DOHH2 (cell line): ENCODE data around the gene BTBD3.

Source experiments
- H3F3A ChIP-seq: fragments of 200-600 bp; sonication (generic), shearing (Covaris generic); 2 replicates; pipeline ENCODE4 v1.6.0; 2016; ENCODE audit warnings: antibody characterized with exemption, mild to moderate bottlenecking; ENCODE audit not compliant: control insufficient read depth, insufficient read depth
- H3K27ac ChIP-seq: fragments of 200-600 bp; sonication (generic); 2 replicates; pipeline ENCODE4 v1.5.1; 2014; ENCODE audit warnings: low read depth, mild to moderate bottlenecking, low read length, moderate library complexity
- H3K27me3 ChIP-seq: fragments of 200-600 bp; sonication (generic); 2 replicates; pipeline ENCODE4 v1.6.1; 2014; ENCODE audit warnings: mild to moderate bottlenecking, low read length, mixed read lengths; ENCODE audit not compliant: control insufficient read depth
- H3K36me3 ChIP-seq: fragments of 200-600 bp; sonication (generic); 2 replicates; pipeline ENCODE4 v1.6.1; 2014; ENCODE audit warnings: mild to moderate bottlenecking, low read length, moderate library complexity, mixed read lengths; ENCODE audit not compliant: control insufficient read depth
- H3K4me1 ChIP-seq: fragments of 200-600 bp; sonication (generic); 2 replicates; pipeline ENCODE4 v1.6.1; 2014; ENCODE audit warnings: mild to moderate bottlenecking, low read length, mixed read lengths; ENCODE audit not compliant: control insufficient read depth
- H3K4me2 ChIP-seq: fragments of 200-600 bp; sonication (generic); 2 replicates; pipeline ENCODE4 v1.6.0; 2014; ENCODE audit warnings: mild to moderate bottlenecking, low read length, moderate library complexity
- H3K4me3 ChIP-seq: fragments of 200-600 bp; sonication (generic); 2 replicates; pipeline ENCODE4 v1.5.1; 2014; ENCODE audit warnings: mild to moderate bottlenecking, low read length, mixed read lengths
- H3K79me2 ChIP-seq: fragments of 200-600 bp; sonication (generic); 2 replicates; pipeline ENCODE4 v1.6.1; 2014; ENCODE audit warnings: mild to moderate bottlenecking, low read length, mixed read lengths; ENCODE audit not compliant: control insufficient read depth
- H3K9me2 ChIP-seq: fragments of 200-600 bp; sonication (generic); replicated peaks from 2 replicates; pipeline ENCODE4 v1.6.1; 2014; ENCODE audit warnings: mild to moderate bottlenecking, low read length, mixed read lengths; ENCODE audit not compliant: control insufficient read depth
- H3K9me3 ChIP-seq: fragments of 200-600 bp; sonication (generic); 2 replicates; pipeline ENCODE4 v1.6.1; 2014; ENCODE audit warnings: antibody characterized with exemption, low read length, mixed read lengths; ENCODE audit not compliant: control insufficient read depth, insufficient read depth
- H4K20me1 ChIP-seq: fragments of 200-600 bp; sonication (generic); 2 replicates; pipeline ENCODE4 v1.6.0; 2014; ENCODE audit warnings: low read depth, mild to moderate bottlenecking, antibody characterized with exemption, low read length, moderate library complexity; ENCODE audit not compliant: control insufficient read depth, insufficient read depth
- EZH2phosphoT487 ChIP-seq: fragments of 200-600 bp; sonication (generic); IDR thresholded peaks from 2 replicates; pipeline ENCODE4 v1.6.1; 2017; ENCODE audit warnings: borderline replicate concordance, mild to moderate bottlenecking, antibody characterized with exemption, low read length, moderate library complexity, mixed read lengths
- TF ChIP-seq, protein P1 (sequence below): fragments of 200-600 bp; sonication (generic); IDR thresholded peaks from one replicate; pipeline ENCODE4 v1.5.1; 2014; ENCODE audit warnings: antibody characterized with exemption, mild to moderate bottlenecking, low read depth, low read length; ENCODE audit not compliant: poor library complexity, severe bottlenecking

The BTBD3 gene

DNA sequence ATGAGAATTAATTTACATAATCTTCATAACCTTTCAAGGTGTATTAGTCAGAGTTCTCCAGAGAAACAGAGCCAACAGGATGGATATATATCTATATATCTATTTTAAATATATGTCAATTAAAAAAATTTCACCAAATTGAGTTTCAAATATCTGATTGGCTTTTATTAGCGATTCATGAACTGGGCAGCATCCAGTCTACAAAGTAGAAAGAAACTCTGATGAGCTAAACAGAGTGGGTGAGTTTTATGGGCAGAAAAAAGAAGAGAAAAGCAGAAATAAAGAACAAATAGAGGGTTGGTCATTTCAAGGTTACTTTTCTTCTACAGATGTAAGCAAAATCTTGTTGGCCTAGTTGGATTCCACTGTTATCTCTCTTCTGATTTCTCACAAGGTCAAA, 29.0 kb upstream of the BTBD3 start:
- no peaks in the 10 kb centered on the region for H3K9me2 ChIP-seq
- H3K36me3 ChIP-seq = no peaks in the 10 kb centered on the region
- no peaks in the 10 kb centered on the region for H3K27me3 ChIP-seq
- no peaks in the 10 kb centered on the region for H3F3A ChIP-seq
- no peak for TF ChIP-seq EZH2phosphoT487
- TF ChIP-seq, protein P1, sequence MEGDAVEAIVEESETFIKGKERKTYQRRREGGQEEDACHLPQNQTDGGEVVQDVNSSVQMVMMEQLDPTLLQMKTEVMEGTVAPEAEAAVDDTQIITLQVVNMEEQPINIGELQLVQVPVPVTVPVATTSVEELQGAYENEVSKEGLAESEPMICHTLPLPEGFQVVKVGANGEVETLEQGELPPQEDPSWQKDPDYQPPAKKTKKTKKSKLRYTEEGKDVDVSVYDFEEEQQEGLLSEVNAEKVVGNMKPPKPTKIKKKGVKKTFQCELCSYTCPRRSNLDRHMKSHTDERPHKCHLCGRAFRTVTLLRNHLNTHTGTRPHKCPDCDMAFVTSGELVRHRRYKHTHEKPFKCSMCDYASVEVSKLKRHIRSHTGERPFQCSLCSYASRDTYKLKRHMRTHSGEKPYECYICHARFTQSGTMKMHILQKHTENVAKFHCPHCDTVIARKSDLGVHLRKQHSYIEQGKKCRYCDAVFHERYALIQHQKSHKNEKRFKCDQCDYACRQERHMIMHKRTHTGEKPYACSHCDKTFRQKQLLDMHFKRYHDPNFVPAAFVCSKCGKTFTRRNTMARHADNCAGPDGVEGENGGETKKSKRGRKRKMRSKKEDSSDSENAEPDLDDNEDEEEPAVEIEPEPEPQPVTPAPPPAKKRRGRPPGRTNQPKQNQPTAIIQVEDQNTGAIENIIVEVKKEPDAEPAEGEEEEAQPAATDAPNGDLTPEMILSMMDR = no peak
- no peak overlapping the region for H3K4me2 ChIP-seq
- H4K20me1 ChIP-seq = no peaks in the 10 kb centered on the region
- 0 out of 2 replicates have a peak, but pooled peaks cover 2% of the 10 kb centered on the region for H3K9me3 ChIP-seq
- H3K4me1 ChIP-seq = no peaks in the 10 kb centered on the region
- no peak overlapping the region for H3K4me3 ChIP-seq
- no peaks in the 10 kb centered on the region for H3K79me2 ChIP-seq
- H3K27ac ChIP-seq = no peak overlapping the region

DNA sequence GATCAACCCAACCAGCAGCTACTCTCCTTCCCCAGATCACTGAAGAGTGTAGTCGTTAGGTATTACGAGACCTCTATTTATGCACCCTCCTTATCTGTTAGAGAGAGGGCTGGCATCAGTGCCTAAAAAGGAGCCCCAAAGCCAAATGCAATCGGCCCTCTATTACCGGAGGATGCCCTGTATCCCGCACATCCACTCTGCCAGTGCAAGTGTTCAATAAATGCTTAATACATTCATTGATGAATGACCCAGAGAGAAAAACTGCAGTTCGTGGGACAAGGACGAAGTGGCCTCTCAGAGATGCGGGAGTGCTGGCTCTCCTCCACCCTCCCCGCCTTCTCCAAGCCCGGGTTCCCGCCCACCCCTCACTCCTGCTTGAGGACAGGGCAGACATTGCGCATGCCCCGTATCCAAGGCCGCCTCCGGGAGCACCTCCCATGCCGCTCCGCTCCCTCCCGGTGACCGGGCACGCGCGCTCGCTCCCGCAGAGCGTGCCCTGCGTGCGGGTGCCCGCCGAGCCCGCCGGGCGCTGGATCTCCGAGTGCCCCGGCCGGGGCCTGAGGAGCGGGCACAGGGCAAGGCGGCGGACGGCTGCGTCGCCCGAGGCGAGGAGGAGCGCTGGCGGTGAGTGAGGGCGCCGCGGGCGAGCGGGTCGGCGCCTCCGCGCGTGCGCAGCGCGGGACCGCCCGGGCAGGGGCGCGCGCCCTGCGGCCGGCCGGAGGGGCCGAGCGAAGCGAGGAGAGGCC, 27.2 kb upstream of the BTBD3 start:
- Histone ChIP-seq H3K36me3 (no peaks in the 10 kb centered on the region), H3K27me3 (no peaks in the 10 kb centered on the region), H3K79me2 (no peaks in the 10 kb centered on the region), H3K4me3 (no peak overlapping the region), H3K9me3 (0 out of 2 replicates have a peak, but pooled peaks cover 2% of the 10 kb centered on the region), H3K9me2 (no peaks in the 10 kb centered on the region), H3K4me2 (no peak overlapping the region), H4K20me1 (no peaks in the 10 kb centered on the region), H3F3A (no peaks in the 10 kb centered on the region), H3K4me1 (no peaks in the 10 kb centered on the region), H3K27ac (no peak overlapping the region)
- TF ChIP-seq EZH2phosphoT487 = no peak
- TF ChIP-seq, protein P1 = no peak

DNA sequence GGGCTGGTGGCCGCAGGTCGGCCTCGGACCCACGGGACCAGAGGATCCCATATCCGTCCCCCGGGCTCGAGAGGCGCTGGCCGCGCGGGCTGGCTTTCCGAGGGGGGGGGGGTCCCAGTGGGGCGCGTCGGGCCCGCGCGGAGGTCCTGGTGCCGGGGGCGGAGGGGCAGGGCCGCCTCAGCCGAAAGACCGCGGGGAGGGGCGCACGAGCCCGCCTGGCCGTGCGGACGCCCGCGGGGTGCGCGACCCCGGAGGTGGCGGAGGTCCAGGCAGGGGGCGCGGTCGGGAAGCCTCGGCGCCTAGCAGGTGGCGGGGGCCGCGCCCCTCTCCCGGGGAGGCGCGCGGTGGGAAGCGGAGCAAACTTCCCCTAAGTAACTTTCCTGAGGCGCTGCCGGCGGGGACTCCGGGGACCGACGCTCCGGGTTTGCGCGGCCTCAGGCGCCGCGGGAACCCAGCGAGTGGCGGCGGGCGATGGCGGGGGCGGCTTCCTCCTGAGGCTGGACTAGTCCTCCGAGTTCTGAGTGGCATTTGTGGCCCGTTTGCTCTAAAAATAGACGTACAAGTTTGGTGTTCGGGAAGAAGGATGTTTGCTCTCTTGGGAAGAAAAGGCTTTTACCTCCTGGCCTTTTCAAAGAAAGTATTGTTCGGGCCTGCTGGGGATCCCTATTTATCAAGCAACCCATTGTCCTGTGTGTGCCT, 26.5 kb upstream of the BTBD3 start:
- Histone ChIP-seq H3K79me2 (no peaks in the 10 kb centered on the region), H3K36me3 (no peaks in the 10 kb centered on the region), H3K9me2 (no peaks in the 10 kb centered on the region), H3K4me2 (no peak overlapping the region), H3K4me3 (no peak overlapping the region), H3K9me3 (0 out of 2 replicates have a peak, but pooled peaks cover 2% of the 10 kb centered on the region), H4K20me1 (no peaks in the 10 kb centered on the region), H3F3A (no peaks in the 10 kb centered on the region), H3K27ac (no peak overlapping the region), H3K27me3 (no peaks in the 10 kb centered on the region), H3K4me1 (no peaks in the 10 kb centered on the region)
- TF ChIP-seq, protein P1 = no peak
- TF ChIP-seq EZH2phosphoT487 = no peak
